HL-60/S4 treated with retinoic acid at 250 ng/mL for 4 days and 3 days (cell line): Measurements from ENCODE around the gene ZNF556.
"Not testable (repeated sequence)": the region's sequence is repeated elsewhere in the genome, so short reads cannot be mapped to it uniquely, and the experiment has no call there.

ENCODE experiments used
- in situ Hi-C: fragments of 300-500 bp; cut with MboI; formaldehyde crosslinking; loops from 2 replicates; pipeline ENCODE4 v1.7.0; 2022; ENCODE audit warnings: low sequenced_read_pairs

Gene ZNF556

GRCh38 chr19:2903326-2903725 lies 36.2 kb downstream of the ZNF556 start:
- in situ Hi-C loops: not testable (repeated sequence)

- in situ Hi-C loops: no loop called here
Observed at GRCh38 chr19:2905918-2906519, 38.9 kb downstream of the ZNF556 start.

- in situ Hi-C loops: no loop called here
Observed at GRCh38 chr19:2906631-2907195, 39.6 kb downstream of the ZNF556 start.

GRCh38 chr19:2912306-2912705 lies 45.2 kb downstream of the ZNF556 start:
- in situ Hi-C loops: no loop called here

GRCh38 chr19:2917275-2918184 lies 50.4 kb downstream of the ZNF556 start:
- in situ Hi-C loops: no loop called here

GRCh38 chr19:2922987-2923386 lies 55.9 kb downstream of the ZNF556 start:
- in situ Hi-C loops: no loop called here

GRCh38 chr19:2923510-2923909 lies 56.4 kb downstream of the ZNF556 start:
- in situ Hi-C loops: no loop called here

- in situ Hi-C loops: no loop called here
Observed at GRCh38 chr19:2926341-2927031, 59.4 kb downstream of the ZNF556 start.

- in situ Hi-C loops: no loop called here
Observed at GRCh38 chr19:2927032-2927430, 59.9 kb downstream of the ZNF556 start.
